Panc1 (cell line): Measurements from ENCODE around the gene TBX1. TPM values are rescaled to one million over a fixed set of nuclear protein-coding genes. Genes with fewer than 3 reads are reported as not detected.

Experiments used
- ATAC-seq: fragments of 200-7000 bp; cut with Tn5 transposase; 2 replicates; pipeline ENCODE4 v1.9.1; 2020; ENCODE audit warnings: mild to moderate bottlenecking, moderate library complexity
- BruUV-seq: library from RNA; stranded (reverse); fragments of 400-500 nt; replicated peaks from 2 replicates; lab custom pipeline; 2021; lab: Mats Ljungman, UMichigan
- CTCF ChIA-PET: fragments of 300-600 bp; sonication (Branson Sonifier 250); formaldehyde crosslinking; loops from one replicate; lab custom pipeline; 2022; ENCODE audit warnings: antibody characterized with exemption; lab: Charles Lee
- POLR2A ChIA-PET: fragments of 300-600 bp; sonication (Branson Sonifier 250); formaldehyde crosslinking; loops from one replicate; lab custom pipeline; 2022; ENCODE audit warnings: antibody characterized with exemption; lab: Charles Lee
- DNase-seq: peaks from one replicate; pipeline ENCODE4 v3.0.0-alpha.2; 2010; ENCODE audit warnings: low read depth, low spot score
- H3K27ac ChIP-seq: 2 replicates; pipeline ENCODE4 v1.5.1; 2011; ENCODE audit warnings: mild to moderate bottlenecking, low read length, inconsistent platforms
- H3K27me3 ChIP-seq: fragments of 200-500 bp; sonication (Bioruptor generic); 2 replicates; pipeline ENCODE4 v1.6.0; 2014; ENCODE audit warnings: low read length, inconsistent platforms; ENCODE audit not compliant: control insufficient read depth, insufficient read depth
- H3K36me3 ChIP-seq: fragments of 200-500 bp; sonication (Bioruptor generic); 2 replicates; pipeline ENCODE4 v1.5.1; 2014; ENCODE audit warnings: inconsistent platforms, mild to moderate bottlenecking, low read length, moderate library complexity; ENCODE audit not compliant: control insufficient read depth, insufficient read depth
- H3K4me1 ChIP-seq: 2 replicates; pipeline ENCODE4 v1.5.1; 2011; ENCODE audit warnings: inconsistent platforms, mild to moderate bottlenecking, low read length, moderate library complexity; ENCODE audit not compliant: control insufficient read depth, insufficient read depth
- H3K4me3 ChIP-seq, 2 experiments: 2 replicates each; pipeline ENCODE4 v1.5.1; 2011 to 2012; ENCODE audit warnings: low read depth in 2 of 2, low read length in 2 of 2, mild to moderate bottlenecking in 2 of 2, inconsistent platforms in 1 of 2, moderate library complexity in 1 of 2
- H3K9me3 ChIP-seq: fragments of 200-500 bp; sonication (Bioruptor generic); 2 replicates; pipeline ENCODE4 v1.5.1; 2014; ENCODE audit warnings: low read depth, mild to moderate bottlenecking, inconsistent platforms, low read length, moderate library complexity; ENCODE audit not compliant: control insufficient read depth, insufficient read depth
- CTCF ChIP-seq: fragments of 450-650 bp; IDR thresholded peaks from 2 replicates; pipeline ENCODE4 v1.5.1; 2017; ENCODE audit warnings: mild to moderate bottlenecking
- POLR2AphosphoS5 ChIP-seq: IDR thresholded peaks from 2 replicates; pipeline ENCODE4 v1.6.1; 2012; ENCODE audit warnings: mild to moderate bottlenecking, low read depth, low read length, moderate library complexity
- REST ChIP-seq, 2 experiments: IDR thresholded peaks; 2 replicates each; pipeline ENCODE4 v1.6.1; 2011 to 2012; ENCODE audit warnings: low read depth in 2 of 2, control low read depth in 1 of 2, low read length in 1 of 2, mild to moderate bottlenecking in 1 of 2, moderate library complexity in 1 of 2; ENCODE audit not compliant: insufficient read depth in 1 of 2
- SIN3A ChIP-seq: IDR thresholded peaks from 2 replicates; pipeline ENCODE4 v1.6.1; 2012; ENCODE audit warnings: low read depth, mild to moderate bottlenecking, low read length, moderate library complexity, borderline replicate concordance; ENCODE audit not compliant: insufficient read depth
- TCF7L2 ChIP-seq: IDR thresholded peaks from 2 replicates; pipeline ENCODE4 v1.6.1; 2011; ENCODE audit warnings: mild to moderate bottlenecking, low read depth, low read length, inconsistent platforms
- in situ Hi-C: cut with HindIII; loops from 2 replicates; pipeline ENCODE4 v1.10.0; 2016; ENCODE audit warnings: low sequenced_read_pairs, low pct_unique_long_range_greater_than_20kb
- intact Hi-C: fragments of 100-400 bp; cut with micrococcal nuclease; formaldehyde crosslinking; loops from one replicate; pipeline ENCODE4 v1.10.0; 2022; ENCODE audit not compliant: unreplicated experiment
- total RNA-seq: library from RNA; stranded (reverse); gene quantifications from one replicate; pipeline ENCODE4 v1.2.1, GENCODE V29; 2021; ENCODE audit not compliant: unreplicated experiment

TBX1 gene
- total RNA-seq, 1 experiment from 2014 or later, result 91.7 TPM

DNA sequence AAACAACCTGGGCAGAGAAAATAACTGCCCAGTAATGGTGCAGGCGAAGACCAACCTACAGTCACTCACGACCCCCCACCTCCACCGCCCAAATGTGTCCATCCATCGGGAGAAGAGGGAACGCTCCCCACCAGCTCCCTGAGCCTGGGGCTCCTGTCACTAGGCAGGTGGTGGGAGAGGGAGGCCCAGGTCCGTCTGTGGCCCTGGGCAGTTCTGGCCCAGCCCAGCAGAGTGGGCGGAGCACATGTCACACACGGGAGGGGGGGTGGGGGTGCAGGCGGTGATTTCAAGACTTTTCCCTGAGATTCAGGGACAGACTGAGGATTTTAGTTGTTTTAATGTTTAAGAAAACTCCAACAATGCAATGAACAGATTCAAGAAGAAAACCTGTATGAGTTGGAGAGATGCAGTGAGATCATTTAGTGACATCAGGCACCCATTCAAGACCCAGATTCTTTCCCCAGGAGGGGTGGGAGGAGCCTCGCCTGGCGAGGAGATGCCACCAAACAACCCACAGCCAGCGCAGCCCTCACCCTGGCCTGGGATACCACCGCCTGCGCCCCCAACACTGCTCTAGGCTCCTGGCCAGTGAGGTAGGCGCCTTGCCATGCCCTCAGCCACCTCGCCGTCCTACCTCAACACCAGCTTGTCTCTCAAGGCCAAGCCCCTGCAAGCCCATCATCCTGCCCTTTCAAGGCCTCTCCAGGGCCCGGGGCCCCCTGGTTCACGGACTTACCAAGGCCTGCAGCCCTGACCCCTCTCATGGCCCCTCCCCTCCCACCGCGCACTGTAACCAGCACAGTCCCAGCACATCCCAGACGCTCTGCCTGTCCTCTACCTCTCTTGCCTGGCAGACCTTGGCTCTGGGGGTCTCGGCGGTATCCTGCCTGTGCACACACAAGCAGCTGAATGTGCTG, 36.8 kb downstream of the TBX1 start:
- BruUV-seq, result no TSS peak
- POLR2A ChIA-PET, result no interaction called here
- CTCF ChIA-PET, result no interaction called here

More for the DNA sequence above, 36.8 kb downstream of the TBX1 start:
- Histone ChIP-seq H3K4me1 (no peaks in the 10 kb centered on the region; the same call in 1 of the 2 replicates), H3K27ac (no peak overlapping the region), H3K27me3 (no peaks in the 10 kb centered on the region), H3K9me3 (no peaks in the 10 kb centered on the region), H3K36me3 (no peaks in the 10 kb centered on the region), H3K4me3 (no peak overlapping the region)
- in situ Hi-C loops (no loop called here), intact Hi-C loops (no loop called here)
- DNase-seq, result no peak
- no peak for ATAC-seq
- no peak for TF ChIP-seq CTCF
- TF ChIP-seq REST (IDR thresholded peaks at IDR 0.05; ENCODE audit: insufficient read depth in 1 of 2, low read depth in 2 of 2, low read length in 1 of 2), result no peak
- TF ChIP-seq POLR2AphosphoS5, result no peak
- no peak for TF ChIP-seq SIN3A
- no peak for TF ChIP-seq TCF7L2
